Fibroblast of lung (primary cell): ENCODE measurements around the gene CLASP1. TPM values are rescaled to one million over a fixed set of nuclear protein-coding genes. Genes with fewer than 3 reads are reported as not detected.

ENCODE experiments used
- DNase-seq, 2 donors: peaks; one replicate each; pipeline versions ENCODE4 v3.0.0 to v3.0.0-alpha.2; 2010; ENCODE audit warnings: low read depth in 2 of 2
- H2AFZ ChIP-seq: 2 replicates; pipeline ENCODE4 v1.5.1; 2012; ENCODE audit warnings: low read length, control low read depth, inconsistent platforms
- H3K27ac ChIP-seq: 2 replicates; pipeline ENCODE4 v1.5.1; 2011; ENCODE audit warnings: low read length, control low read depth; ENCODE audit not compliant: insufficient read depth
- H3K27me3 ChIP-seq: 2 replicates; pipeline ENCODE4 v1.5.1; 2011; ENCODE audit warnings: mild to moderate bottlenecking, low read length; ENCODE audit not compliant: control insufficient read depth, insufficient read depth
- H3K36me3 ChIP-seq: 2 replicates; pipeline ENCODE4 v1.5.1; 2011; ENCODE audit warnings: low read length; ENCODE audit not compliant: control insufficient read depth, insufficient read depth
- H3K4me1 ChIP-seq: 2 replicates; pipeline ENCODE4 v1.5.1; 2011; ENCODE audit warnings: low read length; ENCODE audit not compliant: control insufficient read depth, insufficient read depth; ENCODE audit errors: extremely low read depth
- H3K4me2 ChIP-seq: 2 replicates; pipeline ENCODE4 v1.5.1; 2011; ENCODE audit warnings: low read length, control low read depth; ENCODE audit not compliant: insufficient read depth; ENCODE audit errors: extremely low read depth
- H3K4me3 ChIP-seq, 4 experiments: fragments of 200-600 bp in 1 of 4; sonication (generic) in 1 of 4; replicated peaks in 1 of 4; 2 replicates each; pipeline ENCODE4 v1.5.1; 2011 to 2016; ENCODE audit warnings: low read length in 4 of 4, low read depth in 3 of 4, mild to moderate bottlenecking in 3 of 4, control low read depth in 2 of 4, inconsistent platforms in 1 of 4, mixed read lengths in 1 of 4; ENCODE audit not compliant: insufficient read depth in 1 of 4; ENCODE audit errors: control extremely low read depth in 1 of 4
- H3K79me2 ChIP-seq: 2 replicates; pipeline ENCODE4 v1.5.1; 2012; ENCODE audit warnings: mild to moderate bottlenecking, low read length, inconsistent platforms; ENCODE audit not compliant: control insufficient read depth, insufficient read depth
- H3K9ac ChIP-seq: 2 replicates; pipeline ENCODE4 v1.5.1; 2011; ENCODE audit warnings: mild to moderate bottlenecking, low read length, control low read depth; ENCODE audit not compliant: insufficient read depth
- H3K9me3 ChIP-seq: 2 replicates; pipeline ENCODE4 v1.5.1; 2012; ENCODE audit warnings: low read depth, low read length; ENCODE audit not compliant: control insufficient read depth, insufficient read depth
- H4K20me1 ChIP-seq: 2 replicates; pipeline ENCODE4 v1.5.1; 2011; ENCODE audit warnings: low read length; ENCODE audit not compliant: control insufficient read depth, insufficient read depth; ENCODE audit errors: extremely low read depth
- EZH2 ChIP-seq: IDR thresholded peaks from 2 replicates; pipeline ENCODE4 v1.5.1; 2012; ENCODE audit warnings: low read length, control low read depth, mild to moderate bottlenecking; ENCODE audit errors: missing control alignments
- polyA plus RNA-seq, 2 donors: library from polyadenylated mRNA; depleted of rRNA in 1 of 2; stranded (reverse) in 1 of 2; unstranded in 1 of 2; fragments of >200 nt; gene quantifications; 2 replicates each; pipeline ENCODE4 v1.2.1, GENCODE V29; 2011 to 2012; ENCODE audit warnings: missing spikeins in 1 of 2
- total RNA-seq: library from RNA; depleted of rRNA; stranded (reverse); fragments of >200 nt; gene quantifications from 2 replicates; pipeline ENCODE4 v1.2.1, GENCODE V29; 2014
- TF ChIP-seq, protein P1 (sequence below), 2 donors: IDR thresholded peaks in 1 of 2; conservative IDR thresholded peaks in 1 of 2; 1 replicate in 1 of 2; 2 replicates in 1 of 2; pipeline ENCODE4 v1.5.1; 2011 to 2012; ENCODE audit warnings: low read length in 2 of 2, control low read depth in 1 of 2, inconsistent platforms in 1 of 2, low read depth in 1 of 2, mild to moderate bottlenecking in 1 of 2

CLASP1 gene
- total and polyA plus RNA-seq, 2 donors (not counting 1 experiment from before 2014, with no cell fraction given), result 6.0 to 48.4 TPM

DNA sequence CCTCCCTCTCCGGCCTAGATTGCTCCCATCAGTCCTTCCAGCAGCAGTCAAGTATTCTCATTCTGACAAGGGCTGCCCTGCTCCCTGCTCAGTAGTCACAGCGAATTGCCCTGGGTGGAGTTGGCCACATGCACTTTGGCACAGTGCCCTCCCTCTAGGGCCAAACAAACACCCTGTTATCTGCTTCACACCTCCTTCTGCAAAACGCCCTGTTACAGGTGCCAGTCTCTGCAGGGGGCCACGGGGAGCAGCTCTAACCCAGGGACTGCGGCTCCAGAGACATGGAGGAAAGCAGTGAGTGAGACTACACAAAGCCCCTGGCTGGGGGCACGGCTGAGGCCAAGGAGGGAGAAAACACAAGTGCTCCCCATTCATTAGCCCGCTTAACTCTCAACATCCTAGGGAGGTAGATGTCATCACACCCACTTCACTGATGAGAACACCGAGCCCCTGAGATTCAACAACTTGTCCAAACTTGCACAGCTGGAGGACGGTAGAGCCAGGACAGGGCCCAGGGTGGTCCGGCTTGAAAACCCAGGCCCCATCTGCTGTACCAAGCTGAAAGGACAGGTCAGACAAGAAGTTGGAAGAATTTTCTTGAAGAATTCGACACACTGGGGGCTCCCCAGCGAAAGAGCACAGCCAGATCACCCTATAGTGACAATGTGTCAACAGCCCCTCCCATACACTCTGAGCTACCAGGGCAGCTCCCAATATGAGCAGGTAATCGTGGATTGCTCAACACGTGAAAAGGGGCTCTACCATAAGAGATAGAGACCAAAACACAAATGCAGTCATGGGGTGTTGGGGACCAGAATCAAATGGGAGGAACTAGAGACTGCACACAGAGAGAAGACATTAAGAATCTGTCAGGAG, 355.6 kb downstream of the CLASP1 start:
- Histone ChIP-seq H3K4me1 (no peaks in the 10 kb centered on the region), H3K36me3 (no peaks in the 10 kb centered on the region), H2AFZ (no peak overlapping the region), H3K4me2 (no peak overlapping the region), H3K9ac (no peak overlapping the region), H3K27me3 (peaks cover 2% of the 10 kb centered on the region), H3K4me3 (no peak overlapping the region), H3K9me3 (no peaks in the 10 kb centered on the region), H3K27ac (no peak overlapping the region), H4K20me1 (no peaks in the 10 kb centered on the region), H3K79me2 (no peaks in the 10 kb centered on the region)
- DNase-seq, result no peak
- no peak for TF ChIP-seq EZH2
- TF ChIP-seq, protein P1, sequence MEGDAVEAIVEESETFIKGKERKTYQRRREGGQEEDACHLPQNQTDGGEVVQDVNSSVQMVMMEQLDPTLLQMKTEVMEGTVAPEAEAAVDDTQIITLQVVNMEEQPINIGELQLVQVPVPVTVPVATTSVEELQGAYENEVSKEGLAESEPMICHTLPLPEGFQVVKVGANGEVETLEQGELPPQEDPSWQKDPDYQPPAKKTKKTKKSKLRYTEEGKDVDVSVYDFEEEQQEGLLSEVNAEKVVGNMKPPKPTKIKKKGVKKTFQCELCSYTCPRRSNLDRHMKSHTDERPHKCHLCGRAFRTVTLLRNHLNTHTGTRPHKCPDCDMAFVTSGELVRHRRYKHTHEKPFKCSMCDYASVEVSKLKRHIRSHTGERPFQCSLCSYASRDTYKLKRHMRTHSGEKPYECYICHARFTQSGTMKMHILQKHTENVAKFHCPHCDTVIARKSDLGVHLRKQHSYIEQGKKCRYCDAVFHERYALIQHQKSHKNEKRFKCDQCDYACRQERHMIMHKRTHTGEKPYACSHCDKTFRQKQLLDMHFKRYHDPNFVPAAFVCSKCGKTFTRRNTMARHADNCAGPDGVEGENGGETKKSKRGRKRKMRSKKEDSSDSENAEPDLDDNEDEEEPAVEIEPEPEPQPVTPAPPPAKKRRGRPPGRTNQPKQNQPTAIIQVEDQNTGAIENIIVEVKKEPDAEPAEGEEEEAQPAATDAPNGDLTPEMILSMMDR (conservative IDR thresholded peaks at IDR 0.05 in 1 of 2, IDR thresholded peaks at IDR 0.05 in 1 of 2; ENCODE audit: low read depth in 1 of 2, low read length in 2 of 2), result no peak

DNA sequence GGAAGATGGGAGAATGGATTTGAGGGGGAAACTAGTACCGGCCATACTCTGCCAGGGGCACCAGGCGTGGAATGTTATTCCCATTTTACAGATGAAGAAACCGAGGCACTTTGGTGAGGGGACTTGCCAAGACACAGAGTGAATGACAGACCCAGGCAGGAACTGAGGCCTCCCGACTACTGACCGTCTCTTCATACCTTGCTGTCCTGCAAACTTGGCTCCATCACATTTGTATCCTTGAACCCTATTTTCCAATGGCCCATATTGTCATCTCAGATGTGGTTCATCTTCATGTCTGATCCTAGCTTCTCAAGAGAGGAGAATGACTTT, 358.0 kb downstream of the CLASP1 start:
- Histone ChIP-seq H3K4me2 (no peak overlapping the region), H3K79me2 (no peaks in the 10 kb centered on the region)
- TF ChIP-seq, protein P1 (conservative IDR thresholded peaks at IDR 0.05 in 1 of 2, IDR thresholded peaks at IDR 0.05 in 1 of 2; ENCODE audit: low read depth in 1 of 2, low read length in 2 of 2), result no peak
- TF ChIP-seq EZH2, result no peak

DNA sequence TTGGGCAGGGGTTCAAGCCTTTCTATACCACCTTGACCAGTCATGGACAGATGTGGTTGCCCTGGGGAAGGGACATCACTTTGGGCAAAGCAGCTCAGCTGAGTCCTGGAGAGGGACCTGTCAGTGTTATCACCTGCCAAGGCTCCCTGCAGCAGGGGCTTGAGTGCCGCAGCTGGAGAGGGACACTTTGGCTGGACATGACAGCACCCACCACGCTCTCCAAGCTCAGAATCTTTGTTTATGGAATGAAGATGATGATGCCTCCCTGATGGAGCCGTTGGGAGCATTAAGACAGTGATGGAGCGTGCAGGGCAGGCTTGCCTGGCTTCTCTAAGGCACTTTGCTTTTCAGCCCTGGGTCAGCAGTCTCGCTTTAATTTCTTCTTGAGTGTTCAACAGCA, 360.0 kb downstream of the CLASP1 start:
- no peak overlapping the region for H3K27ac ChIP-seq
- no peaks in the 10 kb centered on the region for H3K4me1 ChIP-seq
- no peak overlapping the region for H3K4me2 ChIP-seq
- peaks cover 17% of the 10 kb centered on the region for H3K27me3 ChIP-seq
- TF ChIP-seq, protein P1 (conservative IDR thresholded peaks at IDR 0.05 in 1 of 2, IDR thresholded peaks at IDR 0.05 in 1 of 2; ENCODE audit: low read depth in 1 of 2, low read length in 2 of 2), result no peak
- TF ChIP-seq EZH2, result no peak
- no peak overlapping the region for H3K4me3 ChIP-seq
- H2AFZ ChIP-seq, result no peak overlapping the region
- DNase-seq, result no peak
- no peaks in the 10 kb centered on the region for H4K20me1 ChIP-seq
- H3K9me3 ChIP-seq, result no peaks in the 10 kb centered on the region
- H3K36me3 ChIP-seq, result no peaks in the 10 kb centered on the region
- H3K9ac ChIP-seq, result no peak overlapping the region
- H3K79me2 ChIP-seq, result no peaks in the 10 kb centered on the region

More for the DNA sequence above, 358.0 kb downstream of the CLASP1 start:
- H3K9me3 ChIP-seq, result no peaks in the 10 kb centered on the region
- H3K9ac ChIP-seq, result no peak overlapping the region
- H3K4me3 ChIP-seq, result no peak overlapping the region
- DNase-seq, result no peak
- no peaks in the 10 kb centered on the region for H3K36me3 ChIP-seq
- H4K20me1 ChIP-seq, result no peaks in the 10 kb centered on the region
- peaks cover 3% of the 10 kb centered on the region for H3K27me3 ChIP-seq
- no peak overlapping the region for H2AFZ ChIP-seq
- H3K27ac ChIP-seq, result no peak overlapping the region
- no peaks in the 10 kb centered on the region for H3K4me1 ChIP-seq
